ENCODE results near the gene CCT8L2. TPM values are rescaled to one million over a fixed set of nuclear protein-coding genes. Genes with fewer than 3 reads are reported as not detected.

The CCT8L2 gene
- total and polyA plus RNA-seq, 2 experiments from 2014 or later, result not detected

- no peaks in the 10 kb centered on the region for H3K36me3 ChIP-seq (ENCODE audit: insufficient read depth)
- H3K4me1 ChIP-seq (ENCODE audit: insufficient read depth), result no peaks in the 10 kb centered on the region
- H3F3A ChIP-seq (replicated peaks; ENCODE audit: low read depth), result no peaks in the 10 kb centered on the region
- peaks cover 9% of the 10 kb centered on the region for H3K27me3 Mint-ChIP-seq (ENCODE audit: insufficient read depth, low read depth, poor library complexity)
- H4K20me1 ChIP-seq (replicated peaks; ENCODE audit: insufficient read depth), result no peaks in the 10 kb centered on the region
- no peak overlapping the region for H3K4me3 Mint-ChIP-seq
- no peak overlapping the region for H3K27ac Mint-ChIP-seq
- no peaks in the 10 kb centered on the region for H3K4me1 Mint-ChIP-seq
- no peak overlapping the region for H2AFZ ChIP-seq
- ATAC-seq (no peak), DNase-seq (ENCODE audit: low spot score) (no peak)
- H3K9me3 Mint-ChIP-seq, result peaks cover 85% of the 10 kb centered on the region
- no peaks in the 10 kb centered on the region for H3K9me2 ChIP-seq (ENCODE audit: insufficient read depth)
- H3K4me3 ChIP-seq, result no peak overlapping the region
- TF ChIP-seq ZNF462 (CRISPR knock-in tag; IDR thresholded peaks at IDR 0.05), result no peak
- no peak for TF ChIP-seq JUNB (IDR thresholded peaks at IDR 0.05; ENCODE audit: unreplicated experiment)
- no peak for TF ChIP-seq CREB1 (CRISPR knock-in tag; IDR thresholded peaks at IDR 0.05; ENCODE audit: low read depth)
- no peak for TF ChIP-seq ETS1 (IDR thresholded peaks at IDR 0.05)
- no peak for TF ChIP-seq POLR2AphosphoS5 (IDR thresholded peaks at IDR 0.05; ENCODE audit: low read depth)
- TF ChIP-seq REST (IDR thresholded peaks at IDR 0.05; ENCODE audit: unreplicated experiment), result no peak
- TF ChIP-seq ZNF114 (CRISPR knock-in tag; IDR thresholded peaks at IDR 0.05), result no peak
- no peak for TF ChIP-seq EZH2 (IDR thresholded peaks at IDR 0.05; ENCODE audit: low read depth, unreplicated experiment)
- no peak for TF ChIP-seq CTCF (conservative IDR thresholded peaks at IDR 0.05; ENCODE audit: low read depth in 2 of 2)
- TF ChIP-seq STAT1 (IDR thresholded peaks at IDR 0.05; ENCODE audit: unreplicated experiment), result no peak
- no peak for TF ChIP-seq EZH2phosphoT487 (IDR thresholded peaks at IDR 0.05; ENCODE audit: unreplicated experiment)
- TF ChIP-seq NANOG (IDR thresholded peaks at IDR 0.05; ENCODE audit: borderline replicate concordance), result no peak
- TF ChIP-seq ZNF331 (CRISPR knock-in tag; IDR thresholded peaks at IDR 0.05; ENCODE audit: low read depth), result no peak
- peaks cover 23% of the 10 kb centered on the region for H3K36me3 Mint-ChIP-seq (ENCODE audit: low read depth)
- no peaks in the 10 kb centered on the region for H3K27me3 ChIP-seq (ENCODE audit: insufficient read depth)
- no peak overlapping the region for H3K27ac ChIP-seq (ENCODE audit: low read depth)
- no peak overlapping the region for H3K4me2 ChIP-seq
- H3K79me2 ChIP-seq (replicated peaks; ENCODE audit: insufficient read depth), result no peaks in the 10 kb centered on the region
Observed at GRCh38 chr22:16586170-16586569, 6.4 kb downstream of the CCT8L2 start.
